ACC112 (cell line): ENCODE measurements around the gene ARMS2.

Experiments
- H2AFZ ChIP-seq: fragments of 200-600 bp; sonication (generic); one replicate; pipeline ENCODE4 v1.6.0; 2017; ENCODE audit warnings: antibody characterized with exemption, low read length; ENCODE audit not compliant: unreplicated experiment
- H3K27ac ChIP-seq: fragments of 200-600 bp; sonication (generic); 2 replicates; pipeline ENCODE4 v1.5.1; 2014; ENCODE audit warnings: low read depth, mild to moderate bottlenecking, antibody characterized with exemption, low read length, moderate library complexity
- H3K27me3 ChIP-seq: fragments of 200-600 bp; sonication (generic); 2 replicates; pipeline ENCODE4 v1.6.1; 2014; ENCODE audit warnings: mild to moderate bottlenecking, antibody characterized with exemption, low read length, moderate library complexity, mixed read lengths; ENCODE audit not compliant: insufficient read depth
- H3K36me3 ChIP-seq: fragments of 200-600 bp; sonication (generic); 2 replicates; pipeline ENCODE4 v1.6.1; 2016; ENCODE audit warnings: mild to moderate bottlenecking, antibody characterized with exemption, low read length, moderate library complexity, mixed read lengths; ENCODE audit not compliant: insufficient read depth
- H3K4me1 ChIP-seq: fragments of 200-600 bp; sonication (generic); one replicate; pipeline ENCODE4 v1.6.1; 2016; ENCODE audit warnings: low read length, mixed read lengths; ENCODE audit not compliant: insufficient read depth, unreplicated experiment, control insufficient read depth
- H3K4me3 ChIP-seq: fragments of 200-600 bp; sonication (generic); 2 replicates; pipeline ENCODE4 v1.5.1; 2014; ENCODE audit warnings: mild to moderate bottlenecking, low read depth, low read length
- H3K79me2 ChIP-seq: fragments of 200-600 bp; sonication (generic); one replicate; pipeline ENCODE4 v1.6.0; 2016; ENCODE audit warnings: low read length; ENCODE audit not compliant: control insufficient read depth, unreplicated experiment, insufficient read depth

The ARMS2 gene

DNA sequence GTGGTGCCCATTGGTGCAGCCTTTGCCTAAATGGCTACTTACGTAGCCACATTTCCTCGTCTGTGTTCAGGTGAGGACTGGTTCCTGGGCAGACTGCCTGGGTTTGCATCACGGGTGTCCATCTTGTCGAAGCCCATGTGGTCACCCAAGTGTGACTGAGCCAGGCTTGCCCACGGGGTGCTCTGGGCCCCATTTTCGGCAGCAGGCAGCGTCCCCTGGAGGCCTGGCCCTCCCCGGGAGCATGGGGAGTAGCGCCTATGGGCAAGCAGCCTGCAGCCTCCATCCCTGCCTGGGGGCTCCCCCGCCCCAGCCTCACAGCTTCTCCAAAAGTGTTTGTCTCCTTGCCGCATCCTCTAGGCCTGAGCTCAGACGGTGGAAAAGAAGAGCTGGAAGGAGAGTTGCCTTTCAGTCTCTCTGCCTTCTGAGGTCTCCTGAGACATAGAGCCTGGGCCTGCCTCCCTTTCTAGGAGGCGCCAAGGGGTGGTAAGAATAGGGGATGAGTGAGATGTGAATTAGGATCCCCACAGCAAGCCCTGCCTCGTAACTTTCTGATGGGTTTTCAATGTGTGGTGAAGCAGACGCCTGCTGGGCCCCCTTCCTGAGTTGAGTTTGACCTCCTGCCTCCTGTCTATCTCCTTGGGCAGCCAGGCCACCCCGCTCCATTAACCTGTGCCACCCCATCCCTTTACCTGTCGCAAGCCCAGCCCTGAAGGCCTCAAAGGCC lies 49.6 kb downstream of the ARMS2 start:
- peaks cover 18% of the 10 kb centered on the region; the same call in 1 of the 2 replicates for H3K36me3 ChIP-seq
- H3K4me1 ChIP-seq = peaks cover 25% of the 10 kb centered on the region
- peaks cover 4% of the 10 kb centered on the region for H3K79me2 ChIP-seq
- H3K27me3 ChIP-seq = no peaks in the 10 kb centered on the region
- peak overlapping the region; percentile 52 for H3K27ac ChIP-seq
- H3K4me3 ChIP-seq = no peak overlapping the region
- H2AFZ ChIP-seq = no peak overlapping the region

- Histone ChIP-seq H3K27ac (peak overlapping the region; percentile 52), H3K27me3 (no peaks in the 10 kb centered on the region), H3K4me3 (no peak overlapping the region), H3K36me3 (peaks cover 20% of the 10 kb centered on the region; the same call in 1 of the 2 replicates), H2AFZ (no peak overlapping the region), H3K79me2 (peaks cover 4% of the 10 kb centered on the region), H3K4me1 (peaks cover 20% of the 10 kb centered on the region)
Measured at GRCh38 chr10:122504610-122504950, 50.1 kb downstream of the ARMS2 start.

DNA sequence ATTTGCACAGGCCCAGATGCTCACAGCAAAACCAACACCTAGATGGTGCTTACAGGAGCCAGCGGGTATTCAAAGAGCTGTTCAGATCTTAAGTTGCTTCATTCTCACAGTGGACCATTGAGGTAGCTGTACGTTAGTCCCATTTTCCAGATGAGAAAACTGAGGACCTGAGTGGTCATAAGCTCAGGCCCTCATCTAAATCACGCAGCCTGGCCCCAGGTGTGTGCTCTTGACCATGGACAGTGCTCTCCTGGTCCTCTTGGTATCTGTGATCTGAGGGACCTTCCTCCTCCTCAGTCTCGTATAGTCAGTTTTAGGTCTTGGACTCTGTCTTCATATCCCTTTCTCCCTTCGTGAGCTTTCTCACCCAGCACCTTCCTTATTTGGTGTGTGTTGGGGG lies 50.6 kb downstream of the ARMS2 start:
- Histone ChIP-seq H3K79me2 (peaks cover 4% of the 10 kb centered on the region), H3K4me3 (no peak overlapping the region), H3K4me1 (peaks cover 15% of the 10 kb centered on the region), H3K27me3 (no peaks in the 10 kb centered on the region), H2AFZ (no peak overlapping the region), H3K36me3 (peaks cover 20% of the 10 kb centered on the region; the same call in 1 of the 2 replicates), H3K27ac (peak overlapping the region; percentile 0; the same call in 1 of the 2 replicates)

DNA sequence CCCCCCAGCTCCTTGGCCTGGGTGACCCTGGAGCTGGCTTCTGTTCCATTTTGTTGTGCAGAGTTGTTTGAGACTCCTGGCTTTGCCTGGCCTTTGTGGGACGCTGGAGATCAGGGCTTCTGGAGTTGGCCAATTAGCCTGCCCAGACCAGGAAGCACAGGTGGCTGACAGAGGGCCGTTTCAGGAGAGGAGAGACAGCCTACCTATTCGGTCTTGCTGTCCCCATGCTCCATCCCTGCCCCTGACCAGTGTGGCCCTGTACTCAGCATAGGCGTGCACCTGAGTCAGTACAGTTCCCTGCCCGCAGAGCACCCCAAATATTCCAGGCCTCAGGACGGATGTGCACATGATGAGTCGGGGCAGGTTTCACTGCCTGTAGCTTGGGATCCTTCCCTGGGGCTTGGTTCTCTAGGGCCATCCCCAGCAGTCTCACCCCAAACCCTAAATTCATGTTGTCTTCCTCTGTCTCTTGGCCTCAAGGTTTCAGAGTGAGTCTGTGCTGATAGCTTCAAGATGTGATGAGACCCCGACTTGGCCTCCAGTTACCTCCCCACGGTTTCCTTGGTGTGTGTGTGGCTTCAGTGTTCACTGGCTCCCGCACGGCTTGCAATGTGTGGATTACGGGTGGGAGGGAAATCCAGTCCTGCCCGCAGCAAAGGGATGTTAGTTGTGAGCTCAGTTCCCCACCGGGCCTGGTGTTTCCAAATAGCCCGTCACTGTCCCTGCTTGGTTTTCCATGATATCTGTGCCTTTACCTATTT lies 51.6 kb downstream of the ARMS2 start:
- Histone ChIP-seq H3K36me3 (peaks cover 20% of the 10 kb centered on the region; the same call in 1 of the 2 replicates), H3K4me3 (no peak overlapping the region), H3K4me1 (peaks cover 14% of the 10 kb centered on the region), H3K27ac (no peak overlapping the region), H3K79me2 (peaks cover 4% of the 10 kb centered on the region), H2AFZ (no peak overlapping the region), H3K27me3 (no peaks in the 10 kb centered on the region)
